HG02981 (cell line): ENCODE data around the gene CADPS2.

Experiments
- ATAC-seq: cut with Tn5 transposase; IDR thresholded peaks from one replicate; pipeline ENCODE4 v1.9.1; 2021; ENCODE audit warnings: mild to moderate bottlenecking, moderate library complexity; ENCODE audit not compliant: unreplicated experiment

Gene CADPS2

DNA sequence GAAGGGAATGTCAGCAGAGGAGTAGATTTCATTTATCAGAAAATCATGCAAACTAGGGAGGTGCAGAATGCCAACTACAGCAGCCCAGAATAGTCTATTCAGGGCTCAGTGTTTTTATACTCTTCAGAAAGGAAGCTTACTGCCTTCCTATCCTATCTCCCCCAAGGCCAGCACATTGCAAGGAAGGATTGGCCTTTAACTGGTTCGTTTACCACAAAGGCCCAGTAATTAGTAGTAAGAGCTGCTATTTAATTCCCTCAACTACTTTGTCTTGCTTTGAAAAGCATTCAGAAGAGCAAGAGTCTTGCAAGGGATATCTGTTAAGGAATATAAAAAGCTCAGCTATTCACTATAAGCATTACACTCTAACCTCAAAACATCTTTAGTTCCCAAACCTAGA, 97.1 kb downstream of the CADPS2 start:
- ATAC-seq = no peak

- no peak for ATAC-seq
Observed at GRCh38 chr7:122770686-122771335, 115.4 kb downstream of the CADPS2 start.

DNA sequence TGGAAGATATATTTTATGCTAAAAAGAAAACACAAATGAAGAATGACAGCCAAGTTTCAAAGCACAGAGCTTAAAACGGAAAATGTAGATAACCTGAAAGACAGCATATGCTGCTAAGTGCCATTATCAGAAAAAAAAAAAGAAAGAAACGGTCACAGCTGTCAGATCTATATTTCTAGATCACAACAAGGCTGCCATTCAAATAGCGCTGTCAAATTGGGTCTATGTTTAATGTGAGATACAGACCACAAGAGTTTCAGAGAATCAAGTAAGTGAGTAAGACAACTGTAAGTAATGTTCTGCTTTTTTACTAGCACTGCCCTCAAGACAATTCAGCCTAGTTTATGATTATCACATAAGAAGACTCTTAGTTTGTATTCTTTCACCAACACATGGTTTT, 117.4 kb downstream of the CADPS2 start:
- no peak for ATAC-seq

DNA sequence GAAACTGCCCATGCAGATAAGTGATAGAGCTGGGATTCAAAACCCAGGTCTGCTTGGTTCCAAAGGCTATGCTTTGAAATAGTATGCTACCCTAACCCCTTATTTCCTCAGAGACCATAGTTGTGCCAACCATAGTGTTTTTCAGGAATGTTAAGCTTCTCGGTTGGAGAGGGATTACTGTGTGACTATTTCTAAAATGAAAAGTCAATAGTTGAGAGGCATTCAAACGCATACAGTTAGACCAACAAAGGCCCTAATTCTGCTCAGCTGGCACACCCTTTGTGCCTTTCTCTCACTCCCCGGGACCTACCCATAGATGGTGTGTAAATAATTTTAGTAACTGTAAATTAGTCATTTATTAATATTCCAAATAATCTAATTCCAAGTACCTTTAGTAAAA, 118.9 kb downstream of the CADPS2 start:
- no peak for ATAC-seq

- no peak for ATAC-seq
Observed at GRCh38 chr7:122766593-122766992, 119.7 kb downstream of the CADPS2 start.

DNA sequence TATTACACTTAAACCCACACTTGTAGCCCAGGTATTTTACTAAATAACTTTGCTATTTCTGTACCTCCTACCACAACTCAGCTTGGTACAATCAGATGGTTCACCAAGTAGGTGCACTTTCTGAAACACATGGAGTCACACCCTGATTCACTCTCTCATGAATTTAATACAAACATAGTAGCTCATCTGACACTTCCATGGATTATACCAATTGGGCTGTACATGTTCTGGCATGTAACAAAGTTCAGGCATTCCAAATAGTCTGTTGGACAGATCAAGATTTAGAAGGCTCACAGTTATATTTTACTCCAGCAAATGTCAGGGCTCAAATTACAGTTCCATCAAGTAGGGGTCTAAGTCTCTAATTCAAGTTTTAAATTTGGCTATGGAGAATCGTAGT, 121.4 kb downstream of the CADPS2 start:
- ATAC-seq = no peak

DNA sequence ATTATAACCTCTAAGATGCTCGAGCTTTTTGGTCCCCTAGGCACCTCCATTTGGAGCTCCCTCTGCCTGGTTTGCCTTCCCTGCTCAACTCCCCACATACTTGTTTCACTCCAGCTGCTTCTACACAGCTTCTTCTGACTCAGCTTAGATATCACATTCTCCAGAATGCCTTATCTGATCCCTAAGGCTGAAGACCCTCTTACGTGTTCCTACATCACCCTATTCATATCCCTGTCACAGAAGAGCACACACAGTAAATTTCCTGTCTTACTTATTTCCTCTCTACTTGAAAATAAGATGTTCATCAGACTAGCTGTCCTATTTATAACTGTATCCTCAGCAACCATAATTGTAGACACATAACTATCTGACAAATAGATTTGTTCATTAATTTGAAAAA, 122.2 kb downstream of the CADPS2 start:
- no peak for ATAC-seq

GRCh38 chr7:122762071-122762470, 124.2 kb downstream of the CADPS2 start:
- no peak for ATAC-seq

- no peak for ATAC-seq
Observed at GRCh38 chr7:122758501-122758900, 127.8 kb downstream of the CADPS2 start.

GRCh38 chr7:122756860-122757259, 129.4 kb downstream of the CADPS2 start:
- ATAC-seq = no peak

DNA sequence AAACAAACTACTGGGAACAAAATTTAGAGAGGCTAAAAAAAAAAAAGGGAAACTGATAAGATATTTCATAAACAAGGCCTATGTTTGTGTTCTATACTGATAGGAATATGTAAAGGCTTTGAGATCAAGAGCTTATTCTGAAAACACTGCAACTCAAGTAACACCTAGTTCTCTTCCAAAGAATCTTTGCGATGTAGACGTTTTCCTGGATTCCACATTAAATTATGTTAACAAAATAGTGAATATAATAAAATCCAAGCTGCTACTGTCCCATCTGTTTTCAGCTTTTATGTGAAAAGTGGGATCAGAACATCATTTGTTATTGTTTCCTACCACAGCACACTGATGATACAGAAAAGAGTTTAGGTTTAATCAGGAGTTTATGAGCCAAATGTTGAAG, 130.6 kb downstream of the CADPS2 start:
- no peak for ATAC-seq

GRCh38 chr7:122752583-122752982, 133.7 kb downstream of the CADPS2 start:
- no peak for ATAC-seq

DNA sequence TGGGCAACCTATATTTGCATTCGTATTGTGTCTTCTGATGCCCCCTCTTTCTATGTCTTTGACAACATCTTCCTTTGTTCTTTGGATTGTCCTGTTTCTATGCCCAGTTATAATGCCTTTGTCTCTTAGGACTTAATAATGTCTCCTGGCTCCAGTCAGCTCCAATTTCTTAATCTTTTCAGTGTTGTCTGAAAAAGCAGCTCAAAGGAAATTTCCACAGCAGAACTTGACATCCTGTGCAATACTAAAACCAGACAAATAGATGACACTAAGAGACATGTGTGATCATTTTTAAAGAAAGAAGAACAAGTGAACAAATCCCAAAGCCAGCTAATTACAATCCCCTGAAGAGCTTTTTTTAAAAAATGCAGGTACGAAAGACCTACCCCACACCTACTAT, 135.9 kb downstream of the CADPS2 start:
- ATAC-seq = no peak

- ATAC-seq = no peak
Observed at GRCh38 chr7:122748195-122748594, 138.1 kb downstream of the CADPS2 start.

- ATAC-seq = no peak
Observed at GRCh38 chr7:122746948-122747347, 139.3 kb downstream of the CADPS2 start.

DNA sequence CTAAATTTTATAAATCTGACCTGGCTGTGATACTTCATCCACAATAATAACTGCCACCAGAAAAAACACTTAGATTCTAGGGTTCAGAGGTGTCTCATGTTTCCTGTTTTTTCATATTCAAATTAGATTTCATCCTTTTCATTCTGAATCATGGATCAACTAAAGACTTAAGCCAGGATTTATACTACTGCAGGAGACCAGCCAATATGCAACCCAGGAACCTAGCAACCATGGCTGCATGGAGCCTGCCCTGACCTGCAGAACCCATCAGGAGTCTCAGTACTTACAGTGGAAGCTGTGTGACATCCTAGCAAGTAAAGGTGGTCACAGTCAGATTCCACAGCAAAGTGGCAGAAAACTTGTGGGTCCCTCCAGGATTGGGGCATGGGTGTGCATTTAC, 143.0 kb downstream of the CADPS2 start:
- ATAC-seq = no peak

DNA sequence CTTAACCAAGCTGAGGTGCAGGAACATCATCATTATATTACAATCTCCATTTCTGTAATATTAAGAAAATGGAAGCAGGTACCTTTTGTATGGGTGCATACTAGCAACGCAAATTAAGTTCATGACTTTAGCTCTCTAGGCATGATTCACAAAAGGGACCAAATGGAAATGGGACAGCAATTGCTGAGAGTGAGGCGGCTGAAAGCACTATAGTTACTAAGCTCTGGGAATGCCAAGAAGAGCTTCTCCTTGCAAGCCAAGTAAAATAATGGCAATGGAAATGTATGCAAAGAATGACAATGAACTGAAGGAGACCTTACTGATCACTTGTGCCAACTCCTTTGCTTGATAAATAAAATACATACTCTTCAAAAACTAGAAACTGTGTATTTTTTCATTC, 147.3 kb downstream of the CADPS2 start:
- ATAC-seq = no peak

DNA sequence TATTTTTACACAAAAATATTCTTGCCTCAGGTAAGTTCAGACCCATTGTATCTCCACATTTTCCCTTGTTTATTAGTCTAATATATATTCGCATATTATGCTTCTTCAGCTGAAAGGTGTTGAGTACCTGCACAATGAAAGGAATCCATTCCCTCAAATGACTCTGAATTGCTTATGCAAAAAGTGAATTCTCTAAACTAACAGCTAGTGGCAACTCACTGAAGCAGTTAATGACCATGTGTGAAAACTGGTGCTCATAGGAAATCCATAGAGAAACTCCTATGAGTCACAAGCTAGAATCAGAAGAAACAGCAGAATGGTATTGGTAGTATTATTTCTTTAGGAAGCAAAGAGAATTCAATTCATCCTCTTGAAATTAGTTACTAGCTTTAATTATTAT, 150.1 kb downstream of the CADPS2 start:
- ATAC-seq = no peak

DNA sequence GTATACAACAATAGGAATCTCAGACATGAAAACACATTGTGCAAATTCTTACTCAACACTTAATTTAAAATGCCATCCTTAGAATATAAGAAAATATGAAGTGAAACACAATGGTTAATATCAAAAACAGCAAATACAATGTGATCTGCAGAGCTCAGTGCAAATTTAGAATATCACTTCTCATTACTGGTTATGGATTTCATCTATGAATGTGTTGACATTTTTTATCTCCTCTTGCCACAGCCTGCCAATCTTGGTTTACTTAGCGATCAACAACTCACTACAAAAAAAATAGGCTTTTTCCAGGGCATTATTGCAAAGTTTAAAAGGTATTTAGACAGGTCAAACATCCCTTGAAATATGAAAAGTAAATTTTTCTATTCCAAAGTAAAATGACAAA, 158.5 kb downstream of the CADPS2 start:
- no peak for ATAC-seq

- ATAC-seq = no peak
Observed at GRCh38 chr7:122727354-122727753, 158.9 kb downstream of the CADPS2 start.

DNA sequence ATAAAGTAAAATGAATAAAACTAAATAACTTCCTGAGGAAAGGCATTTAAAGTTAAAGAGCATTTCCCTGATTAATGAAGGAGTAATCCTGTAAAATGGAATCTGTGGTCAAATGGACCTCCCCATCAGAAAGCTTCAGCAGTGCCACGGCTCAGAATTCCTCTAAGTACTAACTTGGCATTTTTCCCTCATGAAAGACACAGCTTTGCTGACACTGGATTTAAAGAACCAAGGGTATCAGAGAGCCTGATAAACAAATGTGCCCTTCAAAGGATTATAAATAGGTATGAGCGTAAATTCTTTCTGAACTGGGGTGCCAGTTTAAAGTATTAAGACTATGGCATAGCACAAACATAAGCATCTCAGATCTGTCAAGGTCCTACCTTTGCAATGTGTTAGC, 159.4 kb downstream of the CADPS2 start:
- ATAC-seq = no peak

GRCh38 chr7:122724366-122724765, 161.9 kb downstream of the CADPS2 start:
- no peak for ATAC-seq

DNA sequence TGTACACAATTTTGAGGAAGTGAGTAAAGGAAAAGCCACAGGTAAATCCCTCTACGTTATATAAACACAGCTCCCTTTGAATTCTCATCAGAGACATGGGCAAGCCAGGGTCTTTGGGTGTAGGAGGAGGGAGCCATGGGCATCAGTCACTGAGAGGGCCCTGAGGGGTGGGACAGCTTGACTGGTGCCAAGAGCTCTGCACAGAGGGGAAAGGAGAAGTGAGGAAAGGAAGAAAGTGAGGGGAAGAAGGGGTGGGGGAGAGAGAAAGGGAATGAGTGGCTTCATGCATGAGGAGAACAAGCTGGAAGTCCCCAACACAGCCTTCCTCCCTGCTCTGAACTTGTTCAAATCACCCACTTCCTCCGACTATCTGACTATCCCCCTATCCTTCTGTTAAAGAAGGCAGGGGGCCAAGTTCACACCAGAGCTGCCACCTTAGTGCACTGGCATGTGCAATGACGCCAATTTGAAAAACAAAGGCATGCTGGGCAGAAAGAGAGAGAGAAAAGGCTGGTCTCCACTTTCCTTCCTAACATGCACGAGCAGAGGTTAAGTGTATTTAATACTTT, 167.2 kb downstream of the CADPS2 start:
- ATAC-seq = no peak
